LHCN-M2 (cell line): ENCODE measurements around the gene GNG7. TPM values are rescaled to one million over a fixed set of nuclear protein-coding genes. Genes with fewer than 3 reads are reported as not detected.
"Not testable (repeated sequence)": the region's sequence is repeated elsewhere in the genome, so short reads cannot be mapped to it uniquely, and the experiment has no call there.

ENCODE experiments used
- DNase-seq: peaks from one replicate; pipeline ENCODE4 v3.0.0-alpha.2; 2012; ENCODE audit warnings: low read depth
- total RNA-seq: library from RNA; depleted of rRNA; stranded (reverse); fragments of >200 nt; gene quantifications from 2 replicates; pipeline ENCODE4 v1.2.3, GENCODE V29; 2014

GNG7 gene
- total RNA-seq, 1 experiment from 2014 or later = not detected

DNA sequence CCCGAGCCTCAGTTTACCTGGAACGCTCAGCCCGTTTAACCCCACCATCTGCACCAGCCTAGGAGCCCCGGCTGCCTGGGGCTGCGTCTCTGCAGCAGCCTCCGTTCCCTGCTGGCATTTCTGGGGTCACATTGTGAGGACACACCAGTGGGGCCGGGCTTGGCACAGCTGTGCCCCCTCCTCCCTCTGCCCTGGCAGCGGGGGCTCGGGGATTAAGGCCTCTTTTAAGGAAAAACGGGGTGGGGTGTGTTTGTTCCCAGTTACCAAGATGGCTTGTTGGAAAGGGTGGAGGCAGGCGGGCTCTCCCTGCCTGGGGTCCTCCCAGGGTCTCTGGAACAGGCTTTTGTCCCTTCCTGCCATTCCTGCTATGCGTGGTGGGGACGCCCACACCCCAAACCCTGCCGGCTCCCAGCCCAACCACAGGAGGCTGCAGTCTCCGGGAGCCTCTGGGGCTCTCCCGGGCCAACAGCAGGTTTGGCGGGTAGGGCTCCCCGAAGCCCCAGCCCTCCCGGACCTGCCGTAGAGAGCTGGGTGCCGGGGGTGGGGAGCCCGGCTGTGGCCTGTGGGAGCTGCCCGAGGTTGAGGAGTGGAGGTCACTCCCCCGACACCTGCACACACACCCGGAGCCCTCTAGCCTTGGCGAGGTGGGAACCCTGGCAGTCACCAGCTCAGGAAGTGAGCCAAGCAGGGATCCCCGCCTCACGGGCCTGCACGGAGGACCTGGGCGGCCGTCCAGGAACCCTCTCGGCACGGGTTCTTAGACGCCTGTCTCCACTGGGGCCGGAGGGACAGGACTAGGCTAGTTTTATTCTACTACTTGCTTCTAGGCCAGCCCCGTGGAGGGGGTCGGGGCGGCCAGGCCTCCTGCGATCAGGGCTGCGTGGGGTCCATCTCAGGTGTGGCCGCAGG, 189.7 kb downstream of the GNG7 start:
- no peak for DNase-seq

- DNase-seq = no peak
These were observed 190.5 kb downstream of the GNG7 start for GRCh38 chr19:2511991-2512390.

GRCh38 chr19:2511570-2511969, 190.9 kb downstream of the GNG7 start:
- no peak for DNase-seq

DNA sequence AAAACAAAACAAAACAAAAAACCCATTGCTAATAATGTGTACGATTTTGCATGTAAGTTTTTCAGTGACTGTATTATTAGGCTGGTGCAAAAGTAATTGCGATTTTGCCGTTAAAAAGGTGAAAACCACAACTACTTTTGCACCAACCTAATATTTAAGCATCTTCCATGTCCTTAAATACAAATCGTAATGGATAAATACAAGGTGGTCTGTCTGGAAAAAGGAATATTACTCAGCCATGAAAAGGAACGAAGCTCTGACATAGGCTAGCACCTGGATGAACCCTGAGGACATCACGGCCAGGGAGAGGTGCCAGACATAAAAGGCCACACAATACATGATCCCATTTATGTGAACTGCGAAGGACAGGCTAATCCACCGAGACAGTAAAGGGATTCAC, 193.4 kb downstream of the GNG7 start:
- DNase-seq = no peak

DNA sequence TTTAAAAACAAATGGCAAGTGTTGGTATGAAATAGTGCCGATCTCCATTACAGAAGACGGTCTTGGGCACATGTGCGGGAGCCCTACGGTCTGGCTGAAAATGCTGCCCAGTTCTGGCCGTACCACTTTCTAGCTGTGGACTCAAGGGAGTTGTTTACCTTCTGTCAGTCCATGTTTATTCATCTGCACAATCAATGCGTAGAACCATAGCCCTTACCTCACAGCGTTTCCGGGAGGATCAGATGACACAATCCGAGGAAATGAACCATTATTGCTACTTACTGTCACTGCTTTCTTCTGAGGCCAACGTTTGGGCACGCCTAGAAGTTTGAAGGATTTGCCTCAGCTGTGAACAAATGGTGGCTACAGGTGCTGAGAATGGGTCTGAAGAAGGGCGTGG, 195.4 kb downstream of the GNG7 start:
- DNase-seq = peak; percentile 61

DNA sequence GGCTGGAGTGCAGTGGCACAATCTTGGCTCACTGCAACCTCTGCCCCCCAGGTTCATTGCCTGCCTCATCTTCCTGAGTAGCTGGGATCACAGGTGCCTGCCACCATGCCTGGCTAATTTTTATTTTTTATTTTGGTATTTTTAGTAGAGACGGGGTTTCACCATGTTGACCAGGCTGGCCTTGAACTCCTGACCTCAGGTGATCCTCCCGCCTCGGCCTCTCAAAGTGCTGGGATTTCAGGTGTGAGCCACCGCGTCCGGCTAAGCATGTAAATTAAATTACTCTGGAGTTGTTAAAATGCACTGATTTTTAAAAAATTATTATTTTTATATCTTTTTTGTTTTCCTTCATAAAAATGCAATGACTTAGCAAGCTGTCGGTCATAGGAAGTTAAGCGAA, 195.8 kb downstream of the GNG7 start:
- not testable (repeated sequence) for DNase-seq

DNA sequence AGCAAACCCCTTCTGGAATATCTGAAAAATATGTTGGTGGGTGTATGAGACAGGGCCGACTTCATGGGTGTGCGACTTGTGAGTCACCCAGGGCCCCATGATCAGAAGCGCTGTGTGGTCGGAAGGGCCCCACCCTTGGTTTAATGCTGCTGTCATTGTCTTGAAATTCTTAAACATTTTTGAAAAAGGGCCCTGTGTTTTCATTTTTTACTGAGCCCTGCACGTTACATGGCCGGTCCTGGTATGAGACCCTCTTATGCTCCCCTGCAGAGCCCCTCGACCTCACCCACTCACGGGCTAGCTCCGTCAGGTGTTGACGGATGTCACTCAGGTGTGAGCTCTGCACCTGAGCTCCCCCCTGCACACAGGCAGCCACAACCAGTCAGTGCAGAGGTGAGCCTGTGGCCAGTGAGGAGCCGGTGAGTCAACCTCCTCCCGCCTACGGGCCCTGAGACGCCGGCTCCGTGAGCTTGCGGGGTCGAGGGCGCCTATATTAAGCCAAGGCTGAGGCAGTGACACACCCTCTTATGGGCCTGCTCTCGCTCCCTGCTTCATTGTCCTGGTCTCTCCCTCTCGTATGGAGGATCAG, 198.9 kb downstream of the GNG7 start:
- DNase-seq = peak; percentile 51

DNA sequence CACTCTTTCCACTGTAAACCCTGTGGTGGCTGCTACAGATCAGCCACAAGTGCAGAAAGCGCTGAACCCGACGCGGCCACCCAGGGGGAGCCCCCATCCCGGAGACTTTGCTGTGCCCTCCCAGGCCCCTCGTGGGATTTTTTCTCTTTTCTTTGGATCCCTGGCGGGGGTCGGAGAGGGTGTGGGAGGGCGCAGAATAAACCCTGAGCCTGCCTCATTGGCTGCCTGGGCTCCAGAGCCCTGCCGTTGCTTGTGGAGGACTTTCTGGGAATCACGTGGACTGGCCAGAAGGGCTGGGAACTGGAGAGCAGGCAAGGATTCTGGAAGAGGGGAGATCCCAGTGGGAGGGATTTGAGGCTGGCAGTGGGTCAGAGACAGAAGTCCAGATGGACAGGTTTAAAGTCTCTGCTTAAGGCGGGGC, 201.6 kb downstream of the GNG7 start:
- DNase-seq = no peak

DNA sequence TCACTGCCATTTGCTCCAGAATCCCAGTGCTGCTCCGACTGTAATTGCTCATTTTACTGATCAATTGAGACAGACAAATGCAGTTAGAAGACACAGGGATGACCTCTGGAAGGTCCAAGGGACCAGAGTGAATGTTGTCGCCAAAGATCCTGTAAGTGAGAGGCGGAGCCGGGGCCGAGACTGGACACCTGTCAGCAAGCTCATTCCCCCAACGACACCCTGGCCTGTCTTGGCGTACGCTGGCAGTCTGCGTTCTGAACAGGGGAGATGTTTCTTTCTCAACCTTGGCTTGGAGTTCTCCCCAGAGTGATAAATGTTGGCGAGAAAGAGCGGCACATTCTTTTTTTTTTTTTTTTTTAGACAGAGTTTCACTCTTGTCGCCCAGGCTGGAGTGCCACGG, 202.3 kb downstream of the GNG7 start:
- DNase-seq = no peak

DNA sequence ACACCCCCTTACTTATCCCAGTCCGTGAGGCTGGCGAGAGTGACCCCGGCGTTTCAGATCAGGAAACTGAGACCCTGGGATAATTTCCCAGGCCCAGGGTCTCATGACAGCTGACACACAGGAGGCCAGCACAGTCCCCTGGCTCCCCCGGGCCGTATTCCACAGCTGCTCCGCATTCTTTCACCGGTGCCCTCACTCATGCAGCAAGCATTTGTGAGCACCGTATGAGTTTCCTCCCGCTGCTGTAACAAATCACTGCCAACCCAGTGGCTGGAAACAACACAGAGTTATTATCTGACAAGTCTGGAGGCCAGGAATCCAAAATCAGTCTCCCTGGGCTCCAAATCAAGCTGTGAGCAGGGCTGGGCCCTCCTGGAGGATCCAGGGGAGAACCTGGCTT, 205.3 kb downstream of the GNG7 start:
- no peak for DNase-seq

DNA sequence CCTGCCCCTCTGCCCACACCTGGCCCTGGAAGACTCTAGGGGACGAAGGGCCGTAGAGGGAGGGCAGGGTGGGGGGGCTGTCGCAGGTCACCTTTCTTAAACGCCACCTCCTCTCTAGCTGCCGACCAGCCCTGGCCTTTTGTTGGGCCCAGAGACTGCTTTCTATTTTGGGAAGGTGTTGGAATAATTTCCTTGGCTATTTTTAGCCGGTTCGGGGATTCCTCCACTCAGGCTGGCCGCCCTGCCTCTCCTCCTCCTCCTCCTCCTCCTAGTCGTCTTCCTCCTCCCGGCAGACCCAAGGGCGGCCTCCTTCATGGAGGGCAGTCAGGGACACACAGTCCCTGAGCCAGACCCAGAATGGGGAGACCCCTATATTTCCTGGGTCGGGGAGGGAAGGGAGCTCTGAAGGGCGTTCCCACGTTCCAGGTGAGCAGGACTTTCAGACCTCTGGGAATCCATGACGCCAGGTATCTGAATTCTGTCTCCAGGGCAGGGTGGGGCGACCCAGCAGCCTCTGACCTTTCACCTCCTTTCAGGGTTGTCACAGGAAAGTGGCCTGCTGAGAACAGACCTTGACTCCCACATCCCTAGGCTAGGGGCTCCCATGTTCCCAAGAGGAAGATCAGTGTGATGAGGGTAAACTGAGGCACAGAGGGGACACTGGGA, 206.7 kb downstream of the GNG7 start:
- DNase-seq = peak; percentile 21

DNA sequence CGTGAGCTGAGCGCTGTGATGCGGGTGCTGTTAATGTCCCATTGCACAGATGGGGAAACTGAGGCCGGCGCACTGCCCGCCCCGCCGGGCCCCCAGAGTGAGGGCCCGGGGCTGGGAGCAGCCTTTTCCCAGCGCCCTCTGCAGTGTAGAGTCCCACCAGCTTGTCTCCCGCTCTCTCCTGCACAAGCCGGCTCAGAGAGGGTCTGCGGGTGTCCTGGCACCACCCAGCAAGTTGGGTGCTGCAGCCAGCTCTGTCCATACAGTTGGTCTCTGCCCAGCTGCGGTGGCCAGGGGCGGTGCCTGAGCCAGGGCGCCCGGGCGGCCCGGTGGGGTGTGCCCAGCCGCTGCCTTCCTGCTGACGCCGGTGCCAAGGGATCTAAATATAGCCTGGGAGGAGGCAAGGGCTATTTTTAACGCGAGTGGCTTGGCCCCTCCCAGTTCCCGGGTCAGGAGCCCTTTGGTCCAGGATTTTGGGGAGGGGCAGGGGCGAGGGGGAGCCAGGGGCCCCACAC, 207.3 kb downstream of the GNG7 start:
- DNase-seq = peak; percentile 76

DNA sequence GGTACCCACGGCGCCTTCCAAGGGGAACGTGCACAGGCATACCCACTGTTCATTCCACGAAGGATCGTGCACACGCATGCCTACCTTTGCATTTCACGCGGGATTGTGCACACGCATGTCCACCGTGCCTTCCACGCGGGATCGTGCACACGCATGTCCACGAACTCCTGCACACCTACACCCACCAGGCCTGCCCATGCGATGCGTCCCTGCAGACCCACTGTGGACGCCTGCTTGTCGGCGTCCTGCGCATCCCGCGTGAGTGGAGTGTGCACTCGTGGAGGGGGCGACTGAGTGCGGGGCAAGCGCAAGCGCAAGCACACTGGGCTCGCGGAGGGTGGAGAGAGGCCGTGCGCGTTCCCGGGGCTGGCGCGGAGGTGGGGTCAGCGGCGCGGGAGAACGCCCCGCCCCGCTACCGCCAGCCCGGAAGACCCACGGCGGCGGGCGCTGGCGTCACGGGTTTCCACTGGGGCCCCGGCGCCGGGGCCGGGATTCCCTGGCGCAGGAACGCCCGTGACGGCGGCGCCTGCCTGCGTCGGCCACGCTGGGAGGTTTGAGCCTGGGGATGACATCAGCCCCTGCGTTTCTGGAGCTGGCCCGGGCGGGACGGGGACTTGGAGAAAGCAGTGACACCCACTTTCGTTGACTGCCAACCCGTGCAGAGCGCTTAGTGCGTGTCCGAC, 207.9 kb downstream of the GNG7 start:
- peak; percentile 38 for DNase-seq

- DNase-seq = peak; percentile 43
These were observed 208.4 kb downstream of the GNG7 start for GRCh38 chr19:2494084-2494446.

- not testable (repeated sequence) for DNase-seq
These were observed 209.0 kb downstream of the GNG7 start for GRCh38 chr19:2493448-2493847.

GRCh38 chr19:2492870-2493269, 209.6 kb downstream of the GNG7 start:
- no peak for DNase-seq

GRCh38 chr19:2491130-2491801, 211.2 kb downstream of the GNG7 start:
- DNase-seq = peak; percentile 91

DNA sequence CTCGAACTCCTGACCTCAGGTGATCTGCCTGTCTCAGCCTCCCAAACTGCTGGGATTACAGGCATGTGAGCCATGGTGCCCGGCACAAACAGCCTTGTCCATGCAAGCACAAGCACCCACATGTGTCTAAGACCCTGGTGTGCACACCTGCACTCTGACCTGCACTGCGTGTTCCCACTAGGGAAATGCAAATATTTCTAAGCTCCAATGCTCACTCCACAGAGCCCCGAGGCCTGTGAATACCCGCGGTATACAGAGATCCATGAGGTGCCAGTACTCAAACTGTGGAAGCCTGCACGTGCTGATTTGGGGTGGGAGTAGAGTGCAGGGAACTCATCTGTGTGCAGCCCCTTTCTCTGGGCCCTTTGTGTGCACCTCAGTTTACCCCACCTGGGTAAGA, 211.8 kb downstream of the GNG7 start:
- DNase-seq = no peak

GRCh38 chr19:2488942-2489731, 213.4 kb downstream of the GNG7 start:
- peak; percentile 48 for DNase-seq

GRCh38 chr19:2488405-2488941, 214.0 kb downstream of the GNG7 start:
- DNase-seq = no peak
